Mononuclear cell (primary cell): ENCODE results near the gene LGR4. TPM values are rescaled to one million over a fixed set of nuclear protein-coding genes. Genes with fewer than 3 reads are reported as not detected.
A peak's percentile ranks its signal among the peaks of the same experiment; 100 is the strongest.

Experiments
- H3K27me3 ChIP-seq: 2 replicates; pipeline ENCODE4 v1.6.0; 2011; ENCODE audit warnings: low read length, control low read depth; ENCODE audit not compliant: insufficient read depth
- H3K4me1 ChIP-seq: 2 replicates; pipeline ENCODE4 v1.5.1; 2011; ENCODE audit warnings: mild to moderate bottlenecking, low read length, control low read depth; ENCODE audit not compliant: insufficient read depth
- H3K4me3 ChIP-seq: 2 replicates; pipeline ENCODE4 v1.5.1; 2011; ENCODE audit warnings: mild to moderate bottlenecking, low read length, moderate library complexity
- H3K9me3 ChIP-seq: 2 replicates; pipeline ENCODE4 v1.5.1; 2011; ENCODE audit warnings: low read depth, mild to moderate bottlenecking, control low read depth, low read length
- total RNA-seq: library from RNA; depleted of rRNA; stranded (reverse); fragments of >200 nt; gene quantifications from one replicate; pipeline ENCODE4 v1.2.3, GENCODE V29; 2012

Gene LGR4
- total RNA-seq, 1 donor = 2.3 TPM

DNA sequence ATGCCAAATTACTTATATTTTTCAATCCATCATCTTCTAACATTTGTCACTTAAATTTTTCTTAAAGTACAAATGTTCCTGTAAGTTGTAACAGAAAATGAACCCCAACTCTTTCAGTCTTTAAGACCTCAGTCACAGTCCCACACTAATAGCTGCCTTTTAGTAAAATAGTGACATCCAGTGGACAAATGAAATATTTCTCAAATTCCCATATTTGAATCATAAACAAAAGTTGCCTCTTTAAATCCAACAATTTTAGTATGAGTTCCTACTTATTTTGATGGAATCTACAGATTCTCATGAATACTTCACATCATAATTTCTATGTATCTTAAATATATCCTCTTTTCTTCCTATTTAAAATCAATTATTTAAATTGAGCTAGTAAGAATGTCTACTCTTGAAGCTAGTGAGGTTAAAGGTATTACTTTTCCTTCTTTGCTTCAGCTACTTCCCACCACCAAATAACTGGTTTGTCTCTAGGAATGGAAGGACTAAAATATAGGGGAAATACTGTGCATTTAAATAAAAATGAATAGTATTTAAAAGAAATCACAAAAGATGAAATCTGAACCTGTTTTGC is 24.8 kb upstream of the LGR4 start:
- no peaks in the 10 kb centered on the region for H3K4me1 ChIP-seq
- H3K27me3 ChIP-seq = no peaks in the 10 kb centered on the region
- no peak overlapping the region for H3K4me3 ChIP-seq
- H3K9me3 ChIP-seq = no peaks in the 10 kb centered on the region

DNA sequence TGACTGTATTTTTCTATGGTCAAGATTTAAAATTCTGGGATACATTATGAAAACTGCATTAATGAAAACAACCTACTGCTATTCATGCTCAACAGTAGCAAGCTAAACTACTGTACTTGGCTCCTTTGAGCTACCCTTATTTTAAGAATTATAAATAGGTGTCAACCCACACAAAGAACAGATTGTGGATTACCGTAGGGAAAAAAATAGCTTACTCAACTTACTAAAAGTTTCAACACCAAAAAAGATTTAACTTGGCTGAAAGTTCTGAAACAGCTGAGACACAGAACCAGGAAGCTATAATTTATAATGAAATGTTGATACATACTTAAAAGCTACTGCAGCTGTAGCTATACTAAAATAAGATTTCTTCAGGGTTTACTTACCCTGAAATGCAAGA is 23.9 kb upstream of the LGR4 start:
- Histone ChIP-seq H3K9me3 (no peaks in the 10 kb centered on the region), H3K4me3 (no peak overlapping the region), H3K27me3 (no peaks in the 10 kb centered on the region), H3K4me1 (no peaks in the 10 kb centered on the region)

DNA sequence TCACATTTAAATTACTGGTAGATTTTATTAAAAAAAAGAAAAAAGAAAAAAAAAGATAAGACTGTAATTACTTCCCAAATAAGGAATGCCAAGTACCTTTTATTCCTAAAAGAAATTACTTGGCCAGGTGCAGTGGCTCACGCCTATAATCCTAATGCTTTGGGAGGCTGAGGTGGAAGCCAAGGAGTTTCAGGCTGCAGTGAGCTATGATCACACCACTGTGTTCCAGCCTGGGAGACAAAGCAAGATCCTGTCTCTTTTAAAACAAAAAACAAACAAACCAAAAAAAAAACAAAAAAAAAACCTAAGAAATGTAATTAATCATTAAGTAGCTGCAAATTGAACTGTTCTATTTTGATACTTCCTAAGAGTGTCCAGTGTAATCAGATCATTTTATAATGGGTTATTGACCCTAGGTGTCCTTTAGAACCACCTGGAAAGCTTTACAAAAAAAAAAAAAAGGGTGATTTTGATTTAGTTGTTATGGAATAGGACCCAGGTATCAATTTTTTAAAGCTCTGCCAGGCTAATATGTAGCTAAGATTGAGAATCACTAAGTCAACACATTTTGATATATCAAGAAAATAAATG is 23.2 kb upstream of the LGR4 start:
- H3K9me3 ChIP-seq = no peaks in the 10 kb centered on the region
- H3K27me3 ChIP-seq = no peaks in the 10 kb centered on the region
- H3K4me3 ChIP-seq = no peak overlapping the region
- H3K4me1 ChIP-seq = no peaks in the 10 kb centered on the region

DNA sequence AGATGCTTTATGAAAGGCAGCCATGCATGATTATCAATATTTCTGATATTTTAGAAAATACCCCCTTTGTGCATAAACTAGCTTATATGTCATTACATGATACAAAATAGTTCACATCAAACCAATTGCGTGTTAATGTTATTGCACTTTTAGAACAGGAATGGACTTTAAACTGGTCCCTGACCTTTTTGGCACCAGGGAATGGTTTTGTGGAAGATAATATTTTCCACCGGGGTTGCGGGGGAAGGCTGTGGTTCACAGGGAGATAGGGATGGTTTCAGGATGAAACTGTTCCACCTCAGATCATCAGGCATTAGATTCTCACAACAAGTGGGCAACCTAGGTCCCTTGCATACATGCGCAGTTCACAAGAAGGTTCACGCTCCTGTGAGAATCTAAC is 16.5 kb upstream of the LGR4 start:
- no peaks in the 10 kb centered on the region for H3K4me1 ChIP-seq
- H3K27me3 ChIP-seq = no peaks in the 10 kb centered on the region
- H3K4me3 ChIP-seq = no peak overlapping the region
- H3K9me3 ChIP-seq = no peaks in the 10 kb centered on the region

DNA sequence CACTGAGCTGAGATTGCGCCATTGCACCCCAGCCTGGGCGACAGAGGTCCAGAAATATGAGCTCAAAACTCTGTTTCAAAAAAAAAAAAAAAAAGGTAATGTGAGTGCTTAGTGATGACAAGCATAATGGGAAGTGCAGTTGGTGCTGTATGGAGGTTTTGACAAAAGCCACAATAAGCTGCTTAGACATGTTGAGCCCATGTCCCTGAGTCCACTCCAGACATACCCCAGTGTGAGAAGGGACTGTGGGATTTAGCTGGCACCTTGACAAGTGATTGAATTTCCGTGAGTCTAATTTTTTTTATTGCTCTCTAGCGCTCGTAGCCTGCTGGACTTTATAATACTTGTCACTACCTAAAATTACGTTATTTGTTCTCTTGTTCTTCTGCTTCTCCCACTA is 15.1 kb upstream of the LGR4 start:
- Histone ChIP-seq H3K4me1 (no peaks in the 10 kb centered on the region), H3K27me3 (no peaks in the 10 kb centered on the region), H3K9me3 (no peaks in the 10 kb centered on the region), H3K4me3 (no peak overlapping the region)

DNA sequence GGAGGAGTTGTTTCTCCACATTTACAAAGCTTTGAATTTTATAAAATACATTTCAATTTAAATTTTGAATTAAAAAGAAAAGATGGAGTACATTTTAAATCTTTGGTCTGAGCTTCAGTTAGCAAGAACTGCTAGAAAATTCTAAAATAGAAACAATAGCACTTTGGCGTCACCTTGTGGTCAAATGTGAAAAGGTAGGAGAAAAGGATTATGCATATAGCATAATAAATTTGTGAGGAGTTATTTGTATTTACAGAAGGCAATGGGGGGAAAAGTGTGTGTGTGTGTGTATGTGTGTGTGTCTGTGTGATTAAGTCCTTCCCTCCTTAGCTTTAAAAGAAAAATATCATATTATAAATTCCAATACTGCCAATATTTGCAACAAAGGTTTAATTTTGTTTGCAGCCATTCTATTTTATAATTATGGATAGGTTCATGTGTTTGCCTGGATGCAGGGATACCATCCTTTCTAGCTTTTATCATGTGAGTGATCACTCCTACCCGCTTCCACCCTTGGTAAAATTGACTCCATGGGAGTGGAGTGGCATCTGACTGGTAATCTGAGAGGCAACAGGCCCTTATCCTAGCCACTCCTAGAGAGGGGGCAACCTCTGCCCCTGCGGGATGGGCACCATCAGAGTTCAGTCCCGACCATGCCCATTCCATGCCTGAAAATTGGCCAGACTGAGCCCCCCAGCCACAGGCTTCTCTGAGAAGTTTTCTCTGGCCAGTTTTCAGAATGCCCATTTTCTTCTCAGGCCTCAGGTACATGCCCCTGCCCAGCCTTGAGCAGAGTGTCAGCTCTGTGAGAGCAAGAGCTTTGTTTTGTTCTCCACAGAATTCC is 13.6 kb upstream of the LGR4 start:
- Histone ChIP-seq H3K4me1 (no peaks in the 10 kb centered on the region), H3K9me3 (no peaks in the 10 kb centered on the region), H3K4me3 (no peak overlapping the region), H3K27me3 (no peaks in the 10 kb centered on the region)

DNA sequence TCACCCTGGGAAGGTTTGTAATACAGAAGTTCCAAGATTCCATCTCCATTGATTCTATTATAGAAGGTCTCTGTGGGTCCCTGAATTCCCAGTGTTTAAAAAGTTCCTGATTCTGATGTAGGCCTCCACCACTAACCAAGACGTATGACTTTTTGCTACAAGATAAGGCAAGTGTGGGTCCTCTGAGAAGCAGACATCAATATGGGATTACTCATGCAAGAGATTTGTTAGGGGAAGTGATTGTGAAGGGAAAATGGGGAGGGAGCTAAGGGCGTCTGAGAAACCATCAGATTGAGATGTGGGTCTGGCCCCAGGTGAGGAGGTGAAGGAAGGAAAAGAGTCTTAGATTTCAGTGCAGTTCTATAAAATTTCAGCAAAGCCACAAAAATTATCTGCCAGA is 10.2 kb upstream of the LGR4 start:
- Histone ChIP-seq H3K27me3 (no peaks in the 10 kb centered on the region), H3K4me3 (no peak overlapping the region), H3K9me3 (no peaks in the 10 kb centered on the region)

DNA sequence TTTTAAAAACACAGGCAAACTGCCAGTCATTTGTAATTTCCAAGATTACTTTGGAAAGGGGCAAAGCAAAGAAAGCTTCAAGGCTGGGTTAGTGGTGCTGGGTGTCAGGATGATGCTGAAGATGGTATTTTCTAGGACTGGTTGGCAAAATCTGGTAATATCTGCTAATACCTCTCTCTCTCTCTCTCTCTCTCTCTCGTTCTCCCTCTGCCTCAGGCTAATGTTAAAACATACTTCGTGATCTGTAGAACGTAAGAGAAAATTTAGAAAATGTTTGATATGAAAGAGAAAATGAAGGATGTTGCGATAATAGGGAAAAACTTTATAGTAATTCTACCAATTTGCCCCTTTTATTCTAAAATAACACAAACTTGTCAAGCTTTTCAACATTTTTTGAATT is 9.4 kb upstream of the LGR4 start:
- Histone ChIP-seq H3K27me3 (no peaks in the 10 kb centered on the region), H3K4me3 (no peak overlapping the region), H3K9me3 (no peaks in the 10 kb centered on the region), H3K4me1 (no peaks in the 10 kb centered on the region)

More for the DNA sequence above, 10.2 kb upstream of the LGR4 start:
- H3K4me1 ChIP-seq = no peaks in the 10 kb centered on the region

DNA sequence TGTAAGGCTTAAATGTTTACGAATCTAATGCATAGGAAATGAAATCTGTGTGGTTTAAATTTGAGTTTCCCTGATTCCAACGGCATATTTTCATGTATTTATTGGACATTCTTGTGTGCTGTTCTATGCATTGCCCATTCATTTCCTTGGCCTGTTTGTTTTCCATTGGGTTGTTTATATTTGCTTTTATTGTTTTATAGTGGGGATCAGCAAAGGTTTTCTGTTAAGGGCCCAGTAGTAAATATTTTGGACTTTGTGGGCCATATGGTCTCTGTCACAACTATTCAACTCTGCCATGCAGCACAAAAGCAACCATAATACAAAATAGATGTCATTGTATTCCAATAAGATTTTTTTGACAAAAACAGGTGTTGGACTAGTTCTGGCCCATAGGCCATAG is 5.2 kb upstream of the LGR4 start:
- H3K9me3 ChIP-seq = no peaks in the 10 kb centered on the region

DNA sequence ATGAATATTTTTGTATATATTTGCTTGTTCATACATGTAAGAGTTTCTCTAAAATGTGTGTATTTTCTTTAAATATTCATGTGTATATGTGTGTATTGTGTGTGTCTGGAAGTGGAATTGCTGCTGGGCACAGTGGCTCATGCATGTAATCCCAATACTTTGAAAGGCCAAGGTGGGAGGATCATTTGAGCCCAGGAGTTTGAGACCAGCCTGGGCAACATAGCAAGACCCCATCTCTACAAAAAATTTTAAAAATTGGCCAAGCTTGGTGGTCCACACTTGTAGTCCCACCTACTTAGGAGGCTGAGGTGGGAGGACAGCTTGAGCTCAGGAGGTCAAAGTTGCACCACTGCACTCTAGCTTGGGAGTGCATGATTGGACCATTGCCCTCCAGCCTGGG is 4.7 kb upstream of the LGR4 start:
- Histone ChIP-seq H3K4me1 (no peaks in the 10 kb centered on the region), H3K4me3 (no peak overlapping the region), H3K27me3 (peaks cover 5% of the 10 kb centered on the region), H3K9me3 (no peaks in the 10 kb centered on the region)

More for the DNA sequence above, 5.2 kb upstream of the LGR4 start:
- peaks cover 5% of the 10 kb centered on the region for H3K27me3 ChIP-seq
- H3K4me3 ChIP-seq = no peak overlapping the region
- no peaks in the 10 kb centered on the region for H3K4me1 ChIP-seq

DNA sequence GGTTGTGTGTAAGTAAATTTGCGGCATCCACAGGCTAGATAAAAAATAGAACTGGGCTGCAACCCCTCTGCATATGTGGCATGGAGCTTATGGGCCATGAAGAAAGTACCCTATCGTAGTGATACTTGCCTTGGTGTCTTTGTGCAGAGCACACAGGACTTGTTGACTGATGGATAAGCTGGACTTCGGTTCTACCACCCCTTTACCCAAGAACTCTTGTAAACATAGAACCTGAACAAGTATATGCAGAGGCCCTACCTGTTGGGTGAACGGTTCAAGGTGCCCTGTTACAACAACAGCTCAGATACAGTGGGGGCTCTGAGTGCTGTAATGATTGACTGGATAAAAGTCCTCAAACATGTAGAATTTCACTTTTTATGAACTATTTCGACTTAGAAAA is 3.0 kb upstream of the LGR4 start:
- H3K9me3 ChIP-seq = no peaks in the 10 kb centered on the region
- H3K4me1 ChIP-seq = peaks cover 10% of the 10 kb centered on the region
- peaks cover 10% of the 10 kb centered on the region for H3K27me3 ChIP-seq
- no peak overlapping the region for H3K4me3 ChIP-seq

DNA sequence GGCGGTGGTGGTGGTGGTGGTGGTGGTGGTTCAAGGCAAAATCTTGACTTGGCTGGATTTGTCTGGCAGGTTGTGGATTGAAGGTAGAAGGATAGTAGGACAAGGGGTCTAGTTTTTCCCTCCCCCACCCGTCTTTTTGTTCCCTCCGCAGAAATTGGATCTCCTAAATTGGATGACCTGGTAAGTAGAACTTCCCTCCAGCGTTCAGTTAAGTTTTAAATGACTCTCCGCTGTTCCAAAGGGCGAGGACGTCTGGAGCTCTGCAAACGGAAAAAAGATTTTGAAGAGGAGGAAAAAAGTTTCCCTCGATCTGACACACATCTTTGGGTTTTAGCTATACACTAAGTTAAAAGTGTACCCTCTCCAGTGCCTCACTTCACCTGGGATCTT is 422 bp upstream of the LGR4 start:
- no peak overlapping the region for H3K4me3 ChIP-seq
- H3K4me1 ChIP-seq = peaks cover 11% of the 10 kb centered on the region
- H3K9me3 ChIP-seq = no peaks in the 10 kb centered on the region
- H3K27me3 ChIP-seq = peaks cover 16% of the 10 kb centered on the region

DNA sequence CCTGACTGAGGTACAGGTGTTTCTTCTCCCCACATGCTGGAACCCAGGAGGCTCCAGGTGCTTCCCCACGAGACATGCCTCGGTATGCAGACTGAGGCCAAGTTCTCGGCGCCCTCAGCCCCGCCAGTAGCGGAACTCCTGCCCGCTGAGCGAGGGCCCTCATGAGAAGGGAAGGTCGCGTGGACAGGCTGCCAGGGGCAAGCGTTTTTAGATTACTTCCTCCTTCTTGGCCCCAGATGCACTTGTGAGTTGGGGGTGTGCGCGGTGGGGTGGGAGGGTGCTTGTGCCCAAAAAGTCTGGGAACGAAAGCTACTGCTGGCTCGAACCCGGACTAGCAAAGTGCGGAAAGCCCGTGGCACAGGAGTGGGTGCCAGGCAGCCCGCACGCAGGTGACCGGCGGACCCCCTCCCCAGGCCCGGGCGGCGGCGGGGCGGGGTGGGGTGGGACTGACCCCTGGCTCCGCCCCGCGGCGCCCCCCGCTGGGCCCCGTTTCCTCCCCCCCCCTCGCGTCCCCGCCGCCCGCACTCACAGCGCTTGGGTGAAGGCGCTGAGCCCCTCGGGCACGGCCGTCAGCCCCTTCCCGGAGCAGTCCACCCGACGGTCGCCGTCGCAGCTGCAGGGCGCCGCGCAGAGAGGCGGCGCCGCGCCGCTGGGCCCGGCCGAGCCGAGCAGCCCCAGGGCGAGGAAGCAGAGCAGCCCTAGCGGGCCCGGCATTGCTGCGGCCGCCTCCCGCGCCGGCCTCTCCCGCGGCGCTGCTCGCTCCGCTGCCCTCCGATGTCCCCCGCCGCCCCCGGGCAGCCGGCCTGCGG is 797 bp downstream of the LGR4 start:
- Histone ChIP-seq H3K4me1 (peaks cover 11% of the 10 kb centered on the region), H3K27me3 (peaks cover 16% of the 10 kb centered on the region), H3K4me3 (peak overlapping the region; percentile 50), H3K9me3 (no peaks in the 10 kb centered on the region)

DNA sequence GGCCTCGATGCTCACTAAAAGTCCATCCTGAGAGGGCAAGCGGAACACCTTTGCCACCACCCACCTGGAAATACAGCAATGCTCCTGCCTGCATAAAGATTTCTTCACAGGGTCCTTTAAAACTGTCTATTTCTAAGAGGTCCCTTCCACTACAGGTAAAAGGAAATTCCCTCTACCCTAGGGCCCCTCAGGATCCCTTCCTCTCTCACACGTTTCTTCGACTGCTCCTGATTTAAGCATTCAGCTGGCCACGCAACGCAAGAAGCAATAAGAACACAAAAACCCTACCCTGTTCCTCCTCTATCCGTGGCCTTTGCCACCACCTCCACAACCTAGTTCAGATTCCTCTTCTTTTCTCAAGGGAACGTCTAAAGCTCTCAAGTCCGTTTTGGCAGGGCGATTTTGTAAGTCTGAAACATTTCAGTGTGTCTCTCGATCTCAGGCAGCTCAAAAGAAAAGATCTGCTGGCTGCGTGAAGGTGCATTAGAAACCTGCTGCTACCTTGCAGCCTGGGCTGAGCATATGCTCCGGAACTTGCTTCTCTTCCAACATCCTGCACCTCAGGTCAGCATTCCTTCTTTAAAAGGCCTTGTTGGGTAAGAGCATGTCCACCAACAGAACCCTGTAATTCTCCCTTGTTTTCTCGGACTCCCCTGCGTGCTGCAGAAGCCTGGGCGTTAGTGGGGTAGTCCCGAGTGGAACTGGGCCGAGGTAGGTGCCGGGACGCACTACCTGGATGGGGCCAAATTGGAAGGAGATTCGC is 1.6 kb downstream of the LGR4 start:
- Histone ChIP-seq H3K27me3 (peaks cover 16% of the 10 kb centered on the region), H3K9me3 (no peaks in the 10 kb centered on the region), H3K4me3 (peak overlapping the region; percentile 28), H3K4me1 (peaks cover 11% of the 10 kb centered on the region)
